Activated CD8-positive, alpha-beta T cell treated with anti-CD3 and anti-CD28 coated beads for 36 hours (primary cell): ENCODE data around the gene SEPTIN5. TPM values are rescaled to one million over a fixed set of nuclear protein-coding genes. Genes with fewer than 3 reads are reported as not detected.

Source experiments
- ATAC-seq: fragments of 200-7000 bp; cut with Tn5 transposase; one replicate; pipeline ENCODE4 v1.10.0; 2021; ENCODE audit warnings: mild to moderate bottlenecking, moderate library complexity
- CTCF ChIA-PET: fragments of 350-600 bp; sonication (Branson Sonifier 250); formaldehyde crosslinking; loops from one replicate; lab custom pipeline; 2021; ENCODE audit warnings: antibody characterized with exemption; lab: Charles Lee
- POLR2A ChIA-PET: fragments of 350-600 bp; sonication (Branson Sonifier 250); formaldehyde crosslinking; loops from one replicate; lab custom pipeline; 2021; ENCODE audit warnings: antibody characterized with exemption; lab: Charles Lee
- DNase-seq: peaks from one replicate; pipeline ENCODE4 v3.0.0-alpha.2; 2020
- H3K27ac Mint-ChIP-seq: one replicate; pipeline ENCODE4 v1.8.0; 2021; ENCODE audit warnings: mild to moderate bottlenecking, mixed read lengths
- H3K27me3 Mint-ChIP-seq: one replicate; pipeline ENCODE4 v1.8.0; 2021; ENCODE audit warnings: mixed read lengths
- H3K36me3 Mint-ChIP-seq: one replicate; pipeline ENCODE4 v1.8.0; 2021; ENCODE audit warnings: low read depth, mixed read lengths
- H3K4me1 Mint-ChIP-seq: one replicate; pipeline ENCODE4 v1.8.0; 2021; ENCODE audit warnings: low read depth, mixed read lengths
- H3K4me3 Mint-ChIP-seq: one replicate; pipeline ENCODE4 v1.8.0; 2021; ENCODE audit warnings: mild to moderate bottlenecking, moderate library complexity, mixed read lengths
- H3K9me3 Mint-ChIP-seq: one replicate; pipeline ENCODE4 v1.8.0; 2021; ENCODE audit warnings: mixed read lengths
- CTCF ChIP-seq: fragments of 200-600 bp; IDR thresholded peaks from one replicate; pipeline ENCODE4 v1.8.0; 2022; ENCODE audit warnings: antibody characterized with exemption, mild to moderate bottlenecking
- intact Hi-C: fragments of 100-400 bp; cut with micrococcal nuclease; formaldehyde crosslinking; loops from one replicate; pipeline ENCODE4 v1.10.0; 2022
- total RNA-seq, 2 experiments: library from RNA; stranded (reverse); gene quantifications; one replicate each; pipeline ENCODE4 v1.2.3, GENCODE V29; 2021

The SEPTIN5 gene
- total RNA-seq, 2 experiments from 2014 or later, result 1.3 to 1.5 TPM

- ChIA-PET POLR2A (no interaction called here), CTCF (interaction anchor here (1.0 to 2.7 kb wide), 4 partner anchors 8 to 36 kb away, joined by 3 to 10 read pairs (median 5); partner anchors contain the start of gene GP1BB)
- no peak for DNase-seq
- intact Hi-C loops, result no loop called here
- peaks cover 6% of the 10 kb centered on the region for H3K4me1 Mint-ChIP-seq
- TF ChIP-seq CTCF, result no peak
- H3K27ac Mint-ChIP-seq, result no peak overlapping the region
- no peak for ATAC-seq
- peaks cover 15% of the 10 kb centered on the region for H3K27me3 Mint-ChIP-seq
- peak overlapping the region; percentile 12 for H3K4me3 Mint-ChIP-seq
- H3K36me3 Mint-ChIP-seq, result no peaks in the 10 kb centered on the region
- no peaks in the 10 kb centered on the region for H3K9me3 Mint-ChIP-seq
Measured at GRCh38 chr22:19715188-19715930, 1.1 kb downstream of the SEPTIN5 start.

- ChIA-PET CTCF (interaction anchor here (0.9 to 2.7 kb wide), 6 partner anchors 8 to 194 kb away, joined by 3 to 10 read pairs (median 4); partner anchors contain the start of gene GP1BB), POLR2A (no interaction called here)
- Mint-ChIP-seq H3K27me3 (peaks cover 23% of the 10 kb centered on the region), H3K27ac (no peak overlapping the region), H3K36me3 (no peaks in the 10 kb centered on the region), H3K4me1 (peaks cover 6% of the 10 kb centered on the region), H3K4me3 (no peak overlapping the region), H3K9me3 (no peaks in the 10 kb centered on the region)
- no peak for DNase-seq
- no peak for TF ChIP-seq CTCF
- intact Hi-C loops, result no loop called here
- no peak for ATAC-seq
Measured at GRCh38 chr22:19716041-19716828, 1.9 kb downstream of the SEPTIN5 start.

- H3K9me3 Mint-ChIP-seq, result no peaks in the 10 kb centered on the region
- H3K27me3 Mint-ChIP-seq, result peaks cover 25% of the 10 kb centered on the region
- DNase-seq (no peak), ATAC-seq (no peak)
- no peaks in the 10 kb centered on the region for H3K36me3 Mint-ChIP-seq
- peaks cover 6% of the 10 kb centered on the region for H3K4me1 Mint-ChIP-seq
- POLR2A ChIA-PET, result no interaction called here
- no peak for TF ChIP-seq CTCF
- H3K4me3 Mint-ChIP-seq, result no peak overlapping the region
- CTCF ChIA-PET, result interaction anchor here (0.9 to 2.7 kb wide), 4 partner anchors 14 to 194 kb away, joined by 3 to 10 read pairs (median 6); no protein-coding TSS in a partner anchor
- H3K27ac Mint-ChIP-seq, result no peak overlapping the region
- intact Hi-C loops, result no loop called here
Measured at GRCh38 chr22:19716829-19717105, 2.5 kb downstream of the SEPTIN5 start.

- peak overlapping the region; percentile 17 for H3K4me3 Mint-ChIP-seq
- peaks cover 6% of the 10 kb centered on the region for H3K4me1 Mint-ChIP-seq
- DNase-seq (no peak), ATAC-seq (no peak)
- intact Hi-C loops, result no loop called here
- POLR2A ChIA-PET, result no interaction called here
- H3K9me3 Mint-ChIP-seq, result no peaks in the 10 kb centered on the region
- H3K36me3 Mint-ChIP-seq, result no peaks in the 10 kb centered on the region
- peaks cover 25% of the 10 kb centered on the region for H3K27me3 Mint-ChIP-seq
- no peak overlapping the region for H3K27ac Mint-ChIP-seq
- TF ChIP-seq CTCF, result no peak
- CTCF ChIA-PET, result interaction anchor here (0.9 to 2.7 kb wide), 4 partner anchors 13 to 193 kb away, joined by 3 to 10 read pairs (median 6); no protein-coding TSS in a partner anchor
Measured at GRCh38 chr22:19717181-19717580, 2.9 kb downstream of the SEPTIN5 start.
